Right ventricle myocardium inferior (tissue), 1 donor: ENCODE data around the gene SLC12A5. TPM values are rescaled to one million over a fixed set of nuclear protein-coding genes. Genes with fewer than 3 reads are reported as not detected.
A peak's percentile ranks its signal among the peaks of the same experiment; 100 is the strongest.

Experiments used
- ATAC-seq: fragments of 200-7000 bp; cut with Tn5 transposase; one replicate; pipeline ENCODE4 v1.9.1; 2020; ENCODE audit warnings: mild to moderate bottlenecking, moderate library complexity
- DNase-seq: peaks from one replicate; pipeline ENCODE4 v3.0.0; 2021; ENCODE audit errors: missing footprints
- intact Hi-C: fragments of 100-400 bp; cut with DNase I; formaldehyde crosslinking; loops from one replicate; pipeline ENCODE4 v1.11.0; 2022
- total RNA-seq: library from RNA; stranded (reverse); fragmentation: NEBNext Ultra II Directional; extraction: Animal tissue kit (Norgen Biotek cat#: 25700); gene quantifications from one replicate; pipeline ENCODE4 v1.2.1, GENCODE V29; 2021
- donor health status: DM: no; HTN: yes; CAD: no; lungs with severe emphysema.

SLC12A5 gene
- total RNA-seq, 1 donor from 2014 or later, result not detected

GRCh38 chr20:46004889-46005473, 24.0 kb upstream of the SLC12A5 start:
- peak; percentile 74 for ATAC-seq
- intact Hi-C loops, result no loop called here
- no peak for DNase-seq

GRCh38 chr20:46006022-46006705, 22.9 kb upstream of the SLC12A5 start:
- no peak for ATAC-seq
- intact Hi-C loops, result no loop called here
- DNase-seq, result no peak

GRCh38 chr20:46006964-46007363, 22.1 kb upstream of the SLC12A5 start:
- no peak for DNase-seq
- intact Hi-C loops, result no loop called here
- no peak for ATAC-seq

GRCh38 chr20:46007671-46008070, 21.3 kb upstream of the SLC12A5 start:
- intact Hi-C loops, result no loop called here
- DNase-seq, result no peak
- ATAC-seq, result no peak

GRCh38 chr20:46009816-46010215, 19.2 kb upstream of the SLC12A5 start:
- ATAC-seq, result no peak
- intact Hi-C loops, result no loop called here
- DNase-seq, result no peak

- ATAC-seq (peak; percentile 31), DNase-seq (no peak)
- intact Hi-C loops, result no loop called here
These were observed 18.3 kb upstream of the SLC12A5 start for GRCh38 chr20:46010491-46011391.

- DNase-seq, result peak; percentile 93
- ATAC-seq, result peak; percentile 31
- intact Hi-C loops, result no loop called here
These were observed 17.2 kb upstream of the SLC12A5 start for GRCh38 chr20:46011631-46012482.

- DNase-seq (no peak), ATAC-seq (no peak)
- intact Hi-C loops, result no loop called here
These were observed 16.1 kb upstream of the SLC12A5 start for GRCh38 chr20:46012921-46013320.

GRCh38 chr20:46013322-46013828, 15.6 kb upstream of the SLC12A5 start:
- intact Hi-C loops, result no loop called here
- ATAC-seq, result no peak
- no peak for DNase-seq

GRCh38 chr20:46013829-46014516, 15.0 kb upstream of the SLC12A5 start:
- DNase-seq (no peak), ATAC-seq (peak; percentile 58)
- intact Hi-C loops, result no loop called here

GRCh38 chr20:46014517-46015396, 14.3 kb upstream of the SLC12A5 start:
- ATAC-seq (no peak), DNase-seq (no peak)
- intact Hi-C loops, result no loop called here

- DNase-seq, result no peak
- no peak for ATAC-seq
- intact Hi-C loops, result no loop called here
These were observed 11.7 kb upstream of the SLC12A5 start for GRCh38 chr20:46017272-46017671.

GRCh38 chr20:46018112-46018511, 10.9 kb upstream of the SLC12A5 start:
- DNase-seq (no peak), ATAC-seq (no peak)
- intact Hi-C loops, result no loop called here

GRCh38 chr20:46018611-46019010, 10.4 kb upstream of the SLC12A5 start:
- intact Hi-C loops, result no loop called here
- ATAC-seq (no peak), DNase-seq (no peak)

- intact Hi-C loops, result loop anchor here (5.0 kb wide), 2 partner anchors 152 to 327 kb away; no protein-coding TSS in a partner anchor
- ATAC-seq (no peak), DNase-seq (no peak)
These were observed 8.5 kb upstream of the SLC12A5 start for GRCh38 chr20:46020555-46020954.

- ATAC-seq (no peak), DNase-seq (no peak)
- intact Hi-C loops, result loop anchor here (5.0 kb wide), 2 partner anchors 151 to 326 kb away; no protein-coding TSS in a partner anchor
These were observed 7.4 kb upstream of the SLC12A5 start for GRCh38 chr20:46021361-46022359.
